HepG2 (cell line): ENCODE data around the gene PDGFRA. TPM values are rescaled to one million over a fixed set of nuclear protein-coding genes. Genes with fewer than 3 reads are reported as not detected.

Experiments
- ATAC-seq: fragments of 200-7000 bp; cut with Tn5 transposase; 3 replicates; pipeline ENCODE4 v1.9.1; 2020; ENCODE audit warnings: mild to moderate bottlenecking, moderate library complexity
- BruUV-seq: library from RNA; stranded (reverse); fragments of 400-500 nt; replicated peaks from 2 replicates; lab custom pipeline; 2021; lab: Mats Ljungman, UMichigan
- CTCF ChIA-PET: fragments of 300-600 bp; formaldehyde crosslinking; extraction: SDS; loops from one replicate; lab custom pipeline; 2021; ENCODE audit warnings: low total read pairs, inconsistent platforms, low intra/inter-chr PET ratio; lab: Yijun Ruan, JAX
- POLR2A ChIA-PET: fragments of 350-600 bp; sonication (Branson Sonifier 250); formaldehyde crosslinking; loops from one replicate; lab custom pipeline; 2020; ENCODE audit warnings: antibody characterized with exemption, inconsistent platforms; lab: Yijun Ruan, JAX
- DNase-seq: peaks from one replicate; pipeline ENCODE4 v3.0.0-alpha.2; 2015; ENCODE audit warnings: low spot score
- FAIRE-seq: peaks from 3 replicates; lab custom pipeline; 2011; peaks lifted over from hg19 to GRCh38; lab: Jason Lieb, UNC
- H2AFZ ChIP-seq: one replicate; pipeline ENCODE4 v1.6.1; 2011; ENCODE audit warnings: low read length, inconsistent platforms
- H3K27ac ChIP-seq: fragments of 300-600 bp; 3 replicates; pipeline ENCODE4 v1.8.0; 2011; ENCODE audit warnings: mixed run types, mild to moderate bottlenecking, mixed read lengths, low read length, inconsistent platforms; ENCODE audit not compliant: insufficient read depth; ENCODE audit errors: extremely low read length
- H3K27me3 ChIP-seq, 2 experiments: fragments of 200-600 bp in 1 of 2; 2 replicates in 1 of 2; 3 replicates in 1 of 2; pipeline versions ENCODE4 v1.6.0 to v1.8.0; 2011; ENCODE audit warnings: low read length in 2 of 2, mild to moderate bottlenecking in 2 of 2, moderate library complexity in 2 of 2, inconsistent platforms in 1 of 2; ENCODE audit not compliant: insufficient read depth in 2 of 2, control insufficient read depth in 1 of 2
- H3K36me3 ChIP-seq, 2 experiments: fragments of 200-600 bp in 1 of 2; replicated peaks in 1 of 2; 2 replicates in 1 of 2; 3 replicates in 1 of 2; pipeline versions ENCODE4 v1.5.1 to v1.8.0; 2011; ENCODE audit warnings: low read length in 2 of 2, inconsistent platforms in 1 of 2; ENCODE audit not compliant: insufficient read depth in 2 of 2, control insufficient read depth in 1 of 2
- H3K4me1 ChIP-seq: 2 replicates; pipeline ENCODE4 v1.5.1; 2012; ENCODE audit warnings: low read length, inconsistent platforms; ENCODE audit not compliant: insufficient read depth
- H3K4me2 ChIP-seq: 2 replicates; pipeline ENCODE4 v1.6.0; 2011; ENCODE audit warnings: low read depth, low read length, inconsistent platforms
- H3K4me3 ChIP-seq, 3 experiments: fragments of 200-600 bp in 1 of 3; sonication (generic), shearing (Covaris generic) in 1 of 3; replicated peaks in 1 of 3; 2 replicates each; pipeline ENCODE4 v1.5.1; 2011 to 2016; ENCODE audit warnings: low read length in 3 of 3, inconsistent platforms in 2 of 3, low read depth in 2 of 3, mild to moderate bottlenecking in 2 of 3, control low read depth in 1 of 3, mixed read lengths in 1 of 3; ENCODE audit not compliant: insufficient read depth in 1 of 3
- H3K79me2 ChIP-seq: one replicate; pipeline ENCODE4 v1.6.1; 2011; ENCODE audit warnings: low read length, inconsistent platforms; ENCODE audit not compliant: insufficient read depth
- H3K9ac ChIP-seq: 2 replicates; pipeline ENCODE4 v1.6.0; 2011; ENCODE audit warnings: mild to moderate bottlenecking, low read depth, low read length, inconsistent platforms; ENCODE audit not compliant: insufficient read depth
- H3K9me3 ChIP-seq: 2 replicates; pipeline ENCODE4 v1.5.1; 2012; ENCODE audit warnings: mild to moderate bottlenecking, low read length
- H4K20me1 ChIP-seq: 2 replicates; pipeline ENCODE4 v1.6.0; 2011; ENCODE audit warnings: inconsistent platforms, mild to moderate bottlenecking, low read length, moderate library complexity; ENCODE audit not compliant: insufficient read depth
- HOMEZ ChIP-seq: IDR thresholded peaks from 2 replicates; pipeline ENCODE4 v1.6.1; 2016; ENCODE audit warnings: low read depth
- TBP ChIP-seq: sonication (generic); formaldehyde crosslinking; IDR thresholded peaks from 2 replicates; pipeline ENCODE4 v1.5.0; 2020; ENCODE audit warnings: missing genetic modification reagents
- ZFP36L2 ChIP-seq: sonication (generic); formaldehyde crosslinking; IDR thresholded peaks from 2 replicates; pipeline ENCODE4 v1.4.0; 2020; ENCODE audit warnings: missing genetic modification reagents
- ZNF619 ChIP-seq: sonication (generic); formaldehyde crosslinking; IDR thresholded peaks from 2 replicates; pipeline ENCODE4 v1.4.0; 2020; ENCODE audit warnings: mild to moderate bottlenecking, missing genetic modification reagents
- WGBS: methylation state at CpG from one replicate; pipeline ENCODE4 v1.1.6; 2017; ENCODE audit warnings: low lambda C conversion rate; 5-methylcytosine and 5-hydroxymethylcytosine counted together
- in situ Hi-C: cut with HindIII; loops from 2 replicates; pipeline ENCODE4 v1.10.0; 2017; ENCODE audit warnings: low pct_unique_long_range_greater_than_20kb; ENCODE audit not compliant: extremely low pct_ligation_motif_present
- intact Hi-C: fragments of 100-400 bp; cut with micrococcal nuclease; formaldehyde crosslinking; loops from one replicate; pipeline ENCODE4 v1.10.0; 2022; ENCODE audit not compliant: unreplicated experiment
- polyA plus RNA-seq, 8 experiments: library from polyadenylated mRNA; depleted of rRNA in 3 of 8; stranded (reverse) in 7 of 8; unstranded in 1 of 8; fragments of >200 nt; fragmentation: Illumina TruSeq in 4 of 8; extraction: Trizol in 4 of 8; gene quantifications; 2 replicates each; pipeline versions ENCODE4 v1.2.1 to v1.2.3, GENCODE V29; 2011 to 2016; ENCODE audit warnings: low read depth in 4 of 8, missing spikeins in 1 of 8, mixed read lengths in 1 of 8; ENCODE audit not compliant: insufficient read depth in 1 of 8
- total RNA-seq, 5 experiments: library from RNA; depleted of rRNA; stranded (reverse); fragments of >200 nt; fragmentation: Illumina TruSeq; extraction: Trizol; gene quantifications; 2 replicates each; pipeline ENCODE4 v1.2.3, GENCODE V29; 2016; ENCODE audit warnings: low read depth in 1 of 5
- TF ChIP-seq, protein P1 (sequence below): sonication (generic); formaldehyde crosslinking; IDR thresholded peaks from 2 replicates; pipeline ENCODE4 v1.5.0; 2020; ENCODE audit warnings: mild to moderate bottlenecking, missing genetic modification reagents, borderline replicate concordance
- TF ChIP-seq, protein P2 (sequence below): sonication (generic); formaldehyde crosslinking; IDR thresholded peaks from 2 replicates; pipeline ENCODE4 v1.5.1; 2020; ENCODE audit warnings: missing genetic modification reagents, mild to moderate bottlenecking, borderline replicate concordance
- TF ChIP-seq, protein P3 (sequence below): IDR thresholded peaks from 2 replicates; pipeline ENCODE4 v1.4.0; 2020; ENCODE audit warnings: mild to moderate bottlenecking, missing genetic modification reagents
- TF ChIP-seq, protein P4 (sequence below): sonication (generic); formaldehyde crosslinking; IDR thresholded peaks from 2 replicates; pipeline ENCODE4 v1.5.0; 2020; ENCODE audit warnings: mild to moderate bottlenecking, missing genetic modification reagents, borderline replicate concordance

Gene PDGFRA
- total and polyA plus RNA-seq, 2 of the 13 experiments (the other 11 are each of a cell fraction or from before 2014, with no cell fraction given): 0.04 TPM; not detected in 1

DNA sequence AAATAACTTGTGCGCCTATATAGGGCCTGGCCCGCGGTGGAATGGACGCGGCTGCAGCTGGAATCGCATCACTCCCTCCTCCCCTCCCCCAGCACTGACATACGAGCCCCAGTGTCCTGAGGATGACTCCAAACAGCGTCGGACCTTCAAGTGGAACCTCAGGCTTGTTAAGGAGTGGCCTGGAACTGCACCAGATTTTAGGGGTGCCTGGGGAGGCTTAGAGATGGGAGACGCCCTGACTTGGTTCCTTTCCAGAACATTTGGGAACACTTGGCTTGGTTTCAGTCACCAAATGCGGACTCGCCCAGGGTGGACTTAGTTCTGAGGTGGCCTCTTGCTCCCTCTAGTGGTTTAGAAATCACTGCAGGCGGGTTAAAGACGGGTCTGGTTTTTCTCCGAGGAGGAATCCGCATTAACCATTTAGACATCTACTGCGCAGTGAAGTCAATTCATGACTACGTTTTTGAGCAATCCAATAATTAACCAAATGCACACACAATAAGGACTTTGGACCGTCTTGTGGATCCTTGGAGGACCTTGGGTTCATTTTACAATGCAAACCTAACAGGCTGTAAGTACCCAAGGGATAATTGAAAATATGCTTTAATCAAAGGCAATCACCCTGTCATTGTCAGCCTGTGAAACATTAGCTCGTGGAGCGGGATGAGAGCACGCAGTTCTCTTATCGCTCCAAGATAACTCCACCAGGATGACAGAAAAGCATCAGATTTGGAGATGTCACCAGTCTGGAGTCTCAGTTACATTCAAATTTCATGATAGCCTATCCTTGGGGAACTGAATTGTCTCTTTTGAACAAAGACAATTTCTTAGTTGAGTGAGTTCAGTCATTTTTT is 11.2 kb upstream of the PDGFRA start:
- in situ Hi-C loops: no loop called here
- no peaks in the 10 kb centered on the region for H3K9me3 ChIP-seq
- H3K27me3 ChIP-seq: peaks cover 0 to 5% of the 10 kb centered on the region in 2 experiments; a peak in 3 of 5 replicates
- WGBS: 4% methylated on average over 8 of the region's 23 CpGs
- H3K4me1 ChIP-seq: no peaks in the 10 kb centered on the region
- no peak overlapping the region for H3K9ac ChIP-seq
- peak overlapping the region; percentile 76 for H3K4me2 ChIP-seq
- H4K20me1 ChIP-seq: no peaks in the 10 kb centered on the region
- peak; percentile 97 for ATAC-seq
- peak overlapping the region in 1 of 3 experiments; percentile 59; a peak in 2 of 6 replicates for H3K4me3 ChIP-seq
- H3K79me2 ChIP-seq: no peaks in the 10 kb centered on the region
- FAIRE-seq: peak; percentile 87
- ChIA-PET CTCF (interaction anchor here (0.7 to 2.2 kb wide), 4 partner anchors 17 to 1235 kb away, joined by 3 to 24 read pairs (median 14); no protein-coding TSS in a partner anchor), POLR2A (no interaction called here)
- intact Hi-C loops: loop anchor here (1.0 to 5.0 kb wide), 4 partner anchors 156 to 1021 kb away; partner anchors contain the start of gene CHIC2
- H3K27ac ChIP-seq: no peak overlapping the region
- H2AFZ ChIP-seq: no peak overlapping the region
- no TSS peak for BruUV-seq
- peak; percentile 52 for DNase-seq
- no peaks in the 10 kb centered on the region for H3K36me3 ChIP-seq
- TF ChIP-seq ZFP36L2 (CRISPR knock-in tag): no peak
- no peak for TF ChIP-seq HOMEZ
- TF ChIP-seq, protein P1, sequence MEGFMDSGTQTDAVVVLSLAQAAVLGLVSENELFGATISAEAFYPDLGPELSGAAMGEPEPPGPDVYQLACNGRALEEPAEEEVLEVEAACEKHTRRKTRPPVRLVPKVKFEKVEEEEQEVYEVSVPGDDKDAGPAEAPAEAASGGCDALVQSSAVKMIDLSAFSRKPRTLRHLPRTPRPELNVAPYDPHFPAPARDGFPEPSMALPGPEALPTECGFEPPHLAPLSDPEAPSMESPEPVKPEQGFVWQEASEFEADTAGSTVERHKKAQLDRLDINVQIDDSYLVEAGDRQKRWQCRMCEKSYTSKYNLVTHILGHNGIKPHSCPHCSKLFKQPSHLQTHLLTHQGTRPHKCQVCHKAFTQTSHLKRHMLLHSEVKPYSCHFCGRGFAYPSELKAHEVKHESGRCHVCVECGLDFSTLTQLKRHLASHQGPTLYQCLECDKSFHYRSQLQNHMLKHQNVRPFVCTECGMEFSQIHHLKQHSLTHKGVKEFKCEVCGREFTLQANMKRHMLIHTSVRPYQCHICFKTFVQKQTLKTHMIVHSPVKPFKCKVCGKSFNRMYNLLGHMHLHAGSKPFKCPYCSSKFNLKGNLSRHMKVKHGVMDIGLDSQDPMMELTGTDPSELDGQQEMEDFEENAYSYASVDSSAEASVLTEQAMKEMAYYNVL (CRISPR knock-in tag): 0 out of 2 replicates have a peak, but pooled peaks have one; percentile 21
- TF ChIP-seq, protein P2, sequence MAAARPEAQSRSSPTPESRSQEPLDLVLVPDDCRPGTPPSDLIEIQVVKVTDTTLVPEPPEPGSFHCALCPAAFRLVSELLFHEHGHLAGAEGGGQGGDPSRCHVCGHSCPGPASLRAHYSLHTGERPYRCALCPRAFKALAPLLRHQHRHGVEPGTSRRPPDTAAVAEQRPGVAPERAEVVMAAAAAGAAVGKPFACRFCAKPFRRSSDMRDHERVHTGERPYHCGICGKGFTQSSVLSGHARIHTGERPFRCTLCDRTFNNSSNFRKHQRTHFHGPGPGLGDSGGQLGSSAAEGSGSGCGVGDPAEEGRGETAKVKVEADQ: 0 out of 2 replicates have a peak, but pooled peaks have one; percentile 46
- TF ChIP-seq ZNF619 (CRISPR knock-in tag): no peak
- TF ChIP-seq TBP (CRISPR knock-in tag): no peak
- TF ChIP-seq, protein P3, sequence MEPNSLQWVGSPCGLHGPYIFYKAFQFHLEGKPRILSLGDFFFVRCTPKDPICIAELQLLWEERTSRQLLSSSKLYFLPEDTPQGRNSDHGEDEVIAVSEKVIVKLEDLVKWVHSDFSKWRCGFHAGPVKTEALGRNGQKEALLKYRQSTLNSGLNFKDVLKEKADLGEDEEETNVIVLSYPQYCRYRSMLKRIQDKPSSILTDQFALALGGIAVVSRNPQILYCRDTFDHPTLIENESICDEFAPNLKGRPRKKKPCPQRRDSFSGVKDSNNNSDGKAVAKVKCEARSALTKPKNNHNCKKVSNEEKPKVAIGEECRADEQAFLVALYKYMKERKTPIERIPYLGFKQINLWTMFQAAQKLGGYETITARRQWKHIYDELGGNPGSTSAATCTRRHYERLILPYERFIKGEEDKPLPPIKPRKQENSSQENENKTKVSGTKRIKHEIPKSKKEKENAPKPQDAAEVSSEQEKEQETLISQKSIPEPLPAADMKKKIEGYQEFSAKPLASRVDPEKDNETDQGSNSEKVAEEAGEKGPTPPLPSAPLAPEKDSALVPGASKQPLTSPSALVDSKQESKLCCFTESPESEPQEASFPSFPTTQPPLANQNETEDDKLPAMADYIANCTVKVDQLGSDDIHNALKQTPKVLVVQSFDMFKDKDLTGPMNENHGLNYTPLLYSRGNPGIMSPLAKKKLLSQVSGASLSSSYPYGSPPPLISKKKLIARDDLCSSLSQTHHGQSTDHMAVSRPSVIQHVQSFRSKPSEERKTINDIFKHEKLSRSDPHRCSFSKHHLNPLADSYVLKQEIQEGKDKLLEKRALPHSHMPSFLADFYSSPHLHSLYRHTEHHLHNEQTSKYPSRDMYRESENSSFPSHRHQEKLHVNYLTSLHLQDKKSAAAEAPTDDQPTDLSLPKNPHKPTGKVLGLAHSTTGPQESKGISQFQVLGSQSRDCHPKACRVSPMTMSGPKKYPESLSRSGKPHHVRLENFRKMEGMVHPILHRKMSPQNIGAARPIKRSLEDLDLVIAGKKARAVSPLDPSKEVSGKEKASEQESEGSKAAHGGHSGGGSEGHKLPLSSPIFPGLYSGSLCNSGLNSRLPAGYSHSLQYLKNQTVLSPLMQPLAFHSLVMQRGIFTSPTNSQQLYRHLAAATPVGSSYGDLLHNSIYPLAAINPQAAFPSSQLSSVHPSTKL (CRISPR knock-in tag): 0 out of 2 replicates have a peak, but pooled peaks have one; percentile 13
- TF ChIP-seq, protein P4, sequence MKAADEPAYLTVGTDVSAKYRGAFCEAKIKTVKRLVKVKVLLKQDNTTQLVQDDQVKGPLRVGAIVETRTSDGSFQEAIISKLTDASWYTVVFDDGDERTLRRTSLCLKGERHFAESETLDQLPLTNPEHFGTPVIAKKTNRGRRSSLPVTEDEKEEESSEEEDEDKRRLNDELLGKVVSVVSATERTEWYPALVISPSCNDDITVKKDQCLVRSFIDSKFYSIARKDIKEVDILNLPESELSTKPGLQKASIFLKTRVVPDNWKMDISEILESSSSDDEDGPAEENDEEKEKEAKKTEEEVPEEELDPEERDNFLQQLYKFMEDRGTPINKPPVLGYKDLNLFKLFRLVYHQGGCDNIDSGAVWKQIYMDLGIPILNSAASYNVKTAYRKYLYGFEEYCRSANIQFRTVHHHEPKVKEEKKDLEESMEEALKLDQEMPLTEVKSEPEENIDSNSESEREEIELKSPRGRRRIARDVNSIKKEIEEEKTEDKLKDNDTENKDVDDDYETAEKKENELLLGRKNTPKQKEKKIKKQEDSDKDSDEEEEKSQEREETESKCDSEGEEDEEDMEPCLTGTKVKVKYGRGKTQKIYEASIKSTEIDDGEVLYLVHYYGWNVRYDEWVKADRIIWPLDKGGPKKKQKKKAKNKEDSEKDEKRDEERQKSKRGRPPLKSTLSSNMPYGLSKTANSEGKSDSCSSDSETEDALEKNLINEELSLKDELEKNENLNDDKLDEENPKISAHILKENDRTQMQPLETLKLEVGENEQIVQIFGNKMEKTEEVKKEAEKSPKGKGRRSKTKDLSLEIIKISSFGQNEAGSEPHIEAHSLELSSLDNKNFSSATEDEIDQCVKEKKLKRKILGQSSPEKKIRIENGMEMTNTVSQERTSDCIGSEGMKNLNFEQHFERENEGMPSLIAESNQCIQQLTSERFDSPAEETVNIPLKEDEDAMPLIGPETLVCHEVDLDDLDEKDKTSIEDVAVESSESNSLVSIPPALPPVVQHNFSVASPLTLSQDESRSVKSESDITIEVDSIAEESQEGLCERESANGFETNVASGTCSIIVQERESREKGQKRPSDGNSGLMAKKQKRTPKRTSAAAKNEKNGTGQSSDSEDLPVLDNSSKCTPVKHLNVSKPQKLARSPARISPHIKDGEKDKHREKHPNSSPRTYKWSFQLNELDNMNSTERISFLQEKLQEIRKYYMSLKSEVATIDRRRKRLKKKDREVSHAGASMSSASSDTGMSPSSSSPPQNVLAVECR (CRISPR knock-in tag): peak; percentile 12; the same call in 1 of the 2 replicates
